ENCODE data around the gene RAB9B.

Gene RAB9B

GRCh38 chrX:103811858-103812257 is 20.2 kb downstream of the RAB9B start:
- no peak for DNase-seq (ENCODE audit: low read depth)

- DNase-seq (ENCODE audit: low read depth): no peak
Observed at GRCh38 chrX:103806862-103807474, 25.1 kb downstream of the RAB9B start.

GRCh38 chrX:103805860-103806259 is 26.2 kb downstream of the RAB9B start:
- DNase-seq (ENCODE audit: low read depth): no peak

- DNase-seq (ENCODE audit: low read depth): no peak
Observed at GRCh38 chrX:103800318-103800717, 31.7 kb downstream of the RAB9B start.

GRCh38 chrX:103797691-103798090 is 34.4 kb downstream of the RAB9B start:
- no peak for DNase-seq (ENCODE audit: low read depth)

- no peak for DNase-seq (ENCODE audit: low read depth)
Observed at GRCh38 chrX:103794119-103794518, 37.9 kb downstream of the RAB9B start.

- no peak for DNase-seq (ENCODE audit: low read depth)
Observed at GRCh38 chrX:103793545-103793940, 38.5 kb downstream of the RAB9B start.

- DNase-seq (ENCODE audit: low read depth): peak; percentile 60
Observed at GRCh38 chrX:103792916-103793544, 39.0 kb downstream of the RAB9B start.

- no peak for DNase-seq (ENCODE audit: low read depth)
Observed at GRCh38 chrX:103791826-103792485, 40.1 kb downstream of the RAB9B start.

- no peak for DNase-seq (ENCODE audit: low read depth)
Observed at GRCh38 chrX:103791228-103791627, 40.8 kb downstream of the RAB9B start.

- no peak for DNase-seq (ENCODE audit: low read depth)
Observed at GRCh38 chrX:103789004-103789403, 43.1 kb downstream of the RAB9B start.

GRCh38 chrX:103783971-103784370 is 48.1 kb downstream of the RAB9B start:
- no peak for DNase-seq (ENCODE audit: low read depth)

- no peak for DNase-seq (ENCODE audit: low read depth)
Observed at GRCh38 chrX:103783196-103783595, 48.9 kb downstream of the RAB9B start.

- no peak for DNase-seq (ENCODE audit: low read depth)
Observed at GRCh38 chrX:103782640-103783039, 49.4 kb downstream of the RAB9B start.

GRCh38 chrX:103781706-103782105 is 50.4 kb downstream of the RAB9B start:
- no peak for DNase-seq (ENCODE audit: low read depth)

- DNase-seq (ENCODE audit: low read depth): no peak
Observed at GRCh38 chrX:103781062-103781402, 51.0 kb downstream of the RAB9B start.

- no peak for DNase-seq (ENCODE audit: low read depth)
Observed at GRCh38 chrX:103780336-103781061, 51.6 kb downstream of the RAB9B start.

- DNase-seq (ENCODE audit: low read depth): no peak
Observed at GRCh38 chrX:103779141-103779789, 52.8 kb downstream of the RAB9B start.

- no peak for DNase-seq (ENCODE audit: low read depth)
Observed at GRCh38 chrX:103776546-103776945, 55.5 kb downstream of the RAB9B start, which contains the start of gene PLP1. Gene PLP1 (plus strand): TSS chrX:103776840. CDS start chrX:103776996, 156 bp downstream.

- peak; percentile 16 for DNase-seq (ENCODE audit: low read depth)
Observed at GRCh38 chrX:103774070-103774642, 57.9 kb downstream of the RAB9B start.

GRCh38 chrX:103773445-103773844 is 58.6 kb downstream of the RAB9B start:
- no peak for DNase-seq (ENCODE audit: low read depth)
